Chondrocyte (in vitro differentiated cells): ENCODE results near the gene MLX. TPM values are rescaled to one million over a fixed set of nuclear protein-coding genes. Genes with fewer than 3 reads are reported as not detected.
"Not testable (repeated sequence)": the region's sequence is repeated elsewhere in the genome, so short reads cannot be mapped to it uniquely, and the experiment has no call there.

Experiments
- DNase-seq: peaks from one replicate; pipeline ENCODE4 v3.0.0; 2021; ENCODE audit warnings: mixed read lengths, low spot score
- H3K27ac Mint-ChIP-seq: one replicate; pipeline ENCODE4 v1.8.0; 2021; ENCODE audit warnings: mild to moderate bottlenecking, moderate library complexity, mixed read lengths; ENCODE audit not compliant: unreplicated experiment
- H3K27me3 Mint-ChIP-seq: 2 replicates; pipeline ENCODE4 v1.8.0; 2021; ENCODE audit warnings: low read depth, mixed read lengths
- H3K36me3 Mint-ChIP-seq: 2 replicates; pipeline ENCODE4 v1.8.0; 2021; ENCODE audit warnings: low read depth, mixed read lengths
- H3K4me1 Mint-ChIP-seq: 2 replicates; pipeline ENCODE4 v1.8.0; 2021; ENCODE audit warnings: low read depth, mild to moderate bottlenecking, mixed read lengths
- H3K4me3 Mint-ChIP-seq: one replicate; pipeline ENCODE4 v1.8.0; 2021; ENCODE audit warnings: mild to moderate bottlenecking, moderate library complexity, mixed read lengths; ENCODE audit not compliant: unreplicated experiment
- H3K9me3 Mint-ChIP-seq: 2 replicates; pipeline ENCODE4 v1.8.0; 2021; ENCODE audit warnings: low read depth, mixed read lengths
- CTCF ChIP-seq: fragments of 200-600 bp; sonication (generic); IDR thresholded peaks from 2 replicates; pipeline ENCODE4 v1.5.0; 2021; ENCODE audit warnings: antibody characterized with exemption, mild to moderate bottlenecking, moderate library complexity
- total RNA-seq: library from RNA; stranded (reverse); gene quantifications from 3 replicates; pipeline ENCODE4 v1.2.1, GENCODE V29; 2021

MLX gene
- total RNA-seq, 1 donor from 2014 or later, result 30.3 TPM

- DNase-seq, result no peak
- Mint-ChIP-seq H3K27me3 (no peaks in the 10 kb centered on the region), H3K9me3 (no peaks in the 10 kb centered on the region), H3K4me1 (peaks cover 32% of the 10 kb centered on the region), H3K4me3 (peak overlapping the region; percentile 85), H3K36me3 (peaks cover 12% of the 10 kb centered on the region), H3K27ac (peak overlapping the region; percentile 87)
- peak; percentile 21 for TF ChIP-seq CTCF
These were observed 30.3 kb upstream of the MLX start for GRCh38 chr17:42536372-42537155.

GRCh38 chr17:42537156-42537805, 29.6 kb upstream of the MLX start:
- Mint-ChIP-seq H3K27ac (no peak overlapping the region), H3K4me3 (peak overlapping the region; percentile 85), H3K4me1 (peaks cover 29% of the 10 kb centered on the region), H3K36me3 (peaks cover 12% of the 10 kb centered on the region), H3K27me3 (no peaks in the 10 kb centered on the region), H3K9me3 (no peaks in the 10 kb centered on the region)
- DNase-seq, result no peak
- TF ChIP-seq CTCF, result no peak

DNA sequence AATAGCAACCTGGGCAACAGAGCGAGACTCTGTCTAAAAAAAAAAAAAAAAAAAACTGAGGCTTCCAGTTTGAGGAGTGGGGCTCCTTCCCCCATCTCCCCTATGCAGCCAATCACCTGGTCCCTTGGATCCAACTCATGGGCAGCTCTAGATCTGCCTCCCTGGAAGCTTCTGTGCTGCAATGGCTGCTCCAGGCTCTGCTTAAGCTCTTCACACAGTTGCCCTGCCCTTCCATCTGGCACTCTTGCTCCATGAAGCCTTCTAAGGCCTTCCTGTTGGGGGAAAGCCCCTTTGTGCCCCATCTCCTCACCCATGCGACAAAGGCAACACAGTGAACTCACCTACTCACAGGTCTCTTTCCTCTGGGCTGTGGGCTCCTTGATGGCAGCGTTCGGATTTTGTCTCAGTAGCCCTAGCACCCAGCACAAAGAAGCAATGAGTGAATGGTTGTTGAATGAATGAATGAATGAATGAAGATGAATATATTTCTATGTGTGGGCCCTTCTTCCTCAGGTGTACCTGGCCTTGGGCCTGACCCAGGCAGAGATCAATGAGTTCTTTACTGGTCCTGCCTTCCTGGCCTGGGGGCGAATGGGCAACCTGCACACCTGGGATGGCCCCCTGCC, 29.0 kb upstream of the MLX start:
- Mint-ChIP-seq H3K4me1 (peaks cover 29% of the 10 kb centered on the region), H3K27ac (no peak overlapping the region), H3K27me3 (no peaks in the 10 kb centered on the region), H3K36me3 (peaks cover 12% of the 10 kb centered on the region), H3K9me3 (no peaks in the 10 kb centered on the region), H3K4me3 (peak overlapping the region; percentile 85)
- DNase-seq, result no peak
- no peak for TF ChIP-seq CTCF

DNA sequence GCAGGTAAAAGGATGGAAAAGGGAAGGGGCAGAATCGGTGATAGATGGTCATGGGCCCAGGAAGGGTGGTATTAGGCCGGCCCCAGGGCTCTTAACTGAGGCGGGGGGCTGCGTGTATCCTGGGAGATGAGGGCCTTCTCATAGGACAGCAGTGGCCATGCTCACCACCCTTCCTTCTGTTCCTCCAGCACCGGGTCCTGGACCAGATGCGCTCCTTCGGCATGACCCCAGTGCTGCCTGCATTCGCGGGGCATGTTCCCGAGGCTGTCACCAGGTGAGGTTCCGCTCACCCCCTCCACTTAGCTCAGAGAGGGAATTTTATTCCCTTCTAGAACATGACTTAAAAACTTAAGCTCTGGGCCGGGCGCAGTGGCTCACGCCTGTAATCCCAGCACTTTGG, 28.4 kb upstream of the MLX start:
- H3K27me3 Mint-ChIP-seq, result no peaks in the 10 kb centered on the region
- no peak overlapping the region for H3K27ac Mint-ChIP-seq
- DNase-seq, result no peak
- no peaks in the 10 kb centered on the region for H3K9me3 Mint-ChIP-seq
- H3K36me3 Mint-ChIP-seq, result peaks cover 13% of the 10 kb centered on the region
- no peak for TF ChIP-seq CTCF
- H3K4me1 Mint-ChIP-seq, result peaks cover 29% of the 10 kb centered on the region
- no peak overlapping the region for H3K4me3 Mint-ChIP-seq

DNA sequence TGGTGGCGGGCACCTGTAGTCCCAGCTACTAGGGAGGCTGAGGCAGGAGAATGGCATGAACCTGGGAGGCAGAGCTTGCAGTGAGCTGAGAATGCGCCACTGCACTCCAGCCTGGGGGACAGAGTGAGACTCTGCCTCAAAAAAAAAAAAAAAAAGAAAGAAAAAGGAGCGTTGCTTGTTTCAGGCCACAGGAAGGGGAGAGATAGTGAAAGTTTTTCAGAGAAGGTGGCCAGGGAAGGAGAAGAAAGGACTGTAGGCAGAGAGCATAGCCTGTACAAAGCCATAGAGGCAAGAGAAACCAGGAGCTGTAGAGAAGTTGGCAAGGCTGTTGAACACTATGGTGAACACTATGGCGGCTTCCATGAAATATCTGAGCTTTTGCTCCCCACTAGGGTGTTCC, 26.3 kb upstream of the MLX start:
- H3K9me3 Mint-ChIP-seq, H3K27ac Mint-ChIP-seq, DNase-seq: not testable (repeated sequence)

More for the DNA sequence above, 26.3 kb upstream of the MLX start:
- H3K27me3 Mint-ChIP-seq, H3K4me3 Mint-ChIP-seq: not testable (repeated sequence)
- H3K36me3 Mint-ChIP-seq, result peaks cover 15% of the 10 kb centered on the region
- peaks cover 24% of the 10 kb centered on the region for H3K4me1 Mint-ChIP-seq
